B cell (primary cell): ENCODE results near the gene ARMC9.

Experiments used
- EZH2 ChIP-seq: IDR thresholded peaks from 2 replicates; pipeline ENCODE4 v1.6.1; 2012; ENCODE audit warnings: borderline replicate concordance, low read depth, mild to moderate bottlenecking, moderate library complexity, low read length; ENCODE audit not compliant: insufficient read depth, poor library complexity, severe bottlenecking
- TF ChIP-seq, protein P1 (sequence below): fragments of 200-600 bp; IDR thresholded peaks from one replicate; pipeline ENCODE4 v1.8.0; 2022; ENCODE audit warnings: antibody characterized with exemption, mild to moderate bottlenecking

DNA sequence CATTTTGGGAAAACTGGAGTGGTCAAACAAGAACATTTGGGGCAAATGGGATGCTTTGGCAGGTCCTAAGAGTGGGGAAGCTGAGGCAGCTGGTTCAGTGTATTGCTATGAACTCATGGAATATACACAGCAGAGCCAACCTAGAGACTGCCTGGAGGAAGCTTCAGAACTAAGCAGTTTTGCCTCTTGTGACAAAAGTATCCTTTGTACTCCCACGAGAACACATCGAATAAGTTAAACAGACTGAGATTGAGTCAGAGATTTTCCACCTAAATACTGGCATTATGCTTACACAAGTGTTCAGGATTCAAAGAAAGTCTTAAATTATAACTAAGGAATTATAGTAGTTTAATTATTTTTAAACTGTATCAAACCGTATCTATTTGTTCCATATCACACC is 5.2 kb upstream of the ARMC9 start:
- TF ChIP-seq, protein P1, sequence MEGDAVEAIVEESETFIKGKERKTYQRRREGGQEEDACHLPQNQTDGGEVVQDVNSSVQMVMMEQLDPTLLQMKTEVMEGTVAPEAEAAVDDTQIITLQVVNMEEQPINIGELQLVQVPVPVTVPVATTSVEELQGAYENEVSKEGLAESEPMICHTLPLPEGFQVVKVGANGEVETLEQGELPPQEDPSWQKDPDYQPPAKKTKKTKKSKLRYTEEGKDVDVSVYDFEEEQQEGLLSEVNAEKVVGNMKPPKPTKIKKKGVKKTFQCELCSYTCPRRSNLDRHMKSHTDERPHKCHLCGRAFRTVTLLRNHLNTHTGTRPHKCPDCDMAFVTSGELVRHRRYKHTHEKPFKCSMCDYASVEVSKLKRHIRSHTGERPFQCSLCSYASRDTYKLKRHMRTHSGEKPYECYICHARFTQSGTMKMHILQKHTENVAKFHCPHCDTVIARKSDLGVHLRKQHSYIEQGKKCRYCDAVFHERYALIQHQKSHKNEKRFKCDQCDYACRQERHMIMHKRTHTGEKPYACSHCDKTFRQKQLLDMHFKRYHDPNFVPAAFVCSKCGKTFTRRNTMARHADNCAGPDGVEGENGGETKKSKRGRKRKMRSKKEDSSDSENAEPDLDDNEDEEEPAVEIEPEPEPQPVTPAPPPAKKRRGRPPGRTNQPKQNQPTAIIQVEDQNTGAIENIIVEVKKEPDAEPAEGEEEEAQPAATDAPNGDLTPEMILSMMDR, result no peak
- TF ChIP-seq EZH2, result no peak
